Measurements from ENCODE around the gene TREH.

The TREH gene

DNA sequence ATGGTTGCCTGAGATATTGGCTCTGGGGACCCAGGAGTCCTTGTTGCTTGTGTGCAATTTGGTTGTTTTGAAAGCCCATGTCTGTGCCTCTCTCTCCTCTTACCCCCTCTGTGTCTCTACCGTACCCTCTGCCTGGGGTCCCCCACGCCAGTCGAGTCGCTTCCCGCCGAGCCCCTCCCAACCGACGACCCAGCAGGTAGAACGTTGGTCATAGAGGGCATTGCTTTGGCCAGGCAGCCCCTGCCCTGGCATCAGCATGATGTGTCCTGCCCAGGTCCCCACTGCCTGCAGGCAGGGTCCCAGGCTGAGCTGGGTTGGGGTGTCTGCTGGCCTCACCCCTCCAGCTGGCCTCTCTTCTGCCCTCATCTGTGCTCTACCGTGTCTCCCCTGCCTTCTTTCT lies 35.0 kb downstream of the TREH start:
- DNase-seq, result no peak

DNA sequence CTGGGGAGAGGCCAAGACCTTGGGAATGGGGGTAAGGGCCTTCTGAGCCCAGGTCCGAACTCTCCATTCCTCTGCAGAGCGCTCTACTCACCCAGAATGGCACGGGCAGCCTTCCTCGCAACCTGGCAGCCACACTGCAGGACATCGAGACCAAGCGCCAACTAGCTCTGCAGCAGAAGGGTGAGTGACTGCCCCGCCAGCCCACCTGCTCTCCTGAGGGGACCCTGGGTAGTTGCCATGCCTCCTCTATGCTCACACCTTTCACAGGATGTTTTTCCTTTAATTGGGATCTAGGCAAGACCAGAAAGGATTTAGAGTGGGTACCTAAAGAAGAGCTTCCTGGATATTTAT lies 35.5 kb downstream of the TREH start:
- DNase-seq, result no peak

- DNase-seq, result no peak
These were observed 36.1 kb downstream of the TREH start for GRCh38 chr11:118643142-118643994.

DNA sequence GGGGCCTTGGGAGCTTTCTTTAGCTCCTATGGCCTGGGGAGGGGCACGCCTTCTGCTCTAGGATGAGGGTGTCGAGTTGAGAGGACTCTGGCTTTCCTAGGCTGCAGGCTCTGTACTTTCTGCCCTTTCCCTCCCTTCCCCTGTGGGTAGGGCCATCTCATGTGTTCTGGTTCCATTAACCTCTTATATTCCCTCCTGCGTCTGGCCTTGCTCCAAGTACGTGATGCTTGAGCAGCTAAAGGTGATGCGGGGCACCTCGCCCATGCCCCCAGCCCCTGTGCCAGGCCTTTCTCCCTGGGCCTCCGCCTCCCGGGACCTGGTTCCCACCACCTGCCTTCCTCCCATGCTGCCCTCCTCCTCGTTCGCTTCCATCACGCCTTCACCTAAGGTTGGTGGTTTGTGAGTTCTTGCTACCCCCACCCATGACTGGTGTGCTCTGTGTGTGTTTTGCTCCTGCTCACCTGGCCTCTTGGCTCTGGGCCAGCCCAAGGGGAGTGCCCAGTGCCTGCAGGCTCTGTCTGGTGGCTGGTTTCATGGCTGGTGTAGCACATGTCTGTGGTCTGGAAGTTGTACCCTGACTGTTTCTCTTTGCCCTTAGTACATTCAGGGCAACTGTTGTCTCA lies 37.9 kb downstream of the TREH start:
- DNase-seq, result peak; percentile 98

DNA sequence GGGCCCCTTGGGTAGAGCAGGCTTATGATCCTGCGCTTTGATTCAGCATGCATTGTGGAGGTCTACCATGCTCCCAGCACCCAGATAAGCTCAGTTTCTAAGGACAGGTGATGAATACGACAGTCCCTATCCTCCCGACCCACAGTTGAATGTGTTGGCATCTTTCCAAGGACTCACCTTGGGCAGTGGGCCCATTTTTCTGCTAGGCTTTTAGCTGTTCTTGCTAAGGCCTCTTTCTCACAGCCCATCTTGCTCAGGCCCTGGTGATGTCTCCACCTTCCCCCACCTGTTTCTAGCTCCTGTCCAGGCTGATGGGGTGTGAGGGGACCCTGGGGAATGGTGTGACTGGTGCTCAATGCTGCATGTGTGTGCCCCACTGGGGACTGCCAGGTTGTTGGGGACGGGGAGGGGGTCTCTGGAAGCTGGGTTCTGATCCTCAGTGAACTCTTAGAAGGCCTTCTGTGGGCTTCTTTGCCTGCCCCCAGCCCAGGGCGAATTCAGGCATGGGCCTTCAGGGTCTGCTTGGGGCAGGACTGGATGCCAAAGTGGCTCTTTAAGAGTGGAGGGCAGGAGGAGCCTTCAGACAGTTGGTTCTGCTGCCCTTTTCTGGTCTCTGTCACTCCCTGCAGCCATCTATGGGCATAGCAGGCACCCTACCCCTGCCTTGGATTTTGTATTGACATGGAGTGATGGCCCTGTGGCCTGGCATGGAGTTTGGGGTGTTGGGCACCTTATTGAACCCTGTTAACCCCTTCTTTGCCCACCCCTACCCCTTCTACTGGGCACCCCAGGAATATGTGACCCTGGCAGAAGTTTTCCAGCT lies 38.9 kb downstream of the TREH start:
- peak; percentile 34 for DNase-seq

- DNase-seq, result no peak
These were observed 39.6 kb downstream of the TREH start for GRCh38 chr11:118639899-118640298.

DNA sequence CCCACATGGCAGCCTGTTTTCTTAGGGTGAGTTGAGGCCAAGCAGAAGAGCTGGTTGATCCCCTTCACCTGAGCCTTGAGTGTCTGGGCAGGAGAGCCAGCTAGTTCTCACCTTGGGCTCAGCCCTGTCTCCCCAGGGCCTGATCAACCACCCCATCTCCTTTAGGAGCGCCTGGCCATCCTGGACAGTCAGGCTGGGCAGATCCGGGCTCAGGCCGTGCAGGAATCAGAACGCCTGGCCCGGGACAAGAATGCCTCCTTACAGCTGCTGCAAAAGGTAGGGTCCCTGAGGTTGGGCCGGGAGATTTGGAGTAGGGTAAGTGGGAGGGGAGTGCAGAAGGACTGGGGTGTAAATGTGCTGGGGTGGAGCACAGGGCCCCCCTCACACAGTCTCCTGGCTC lies 40.7 kb downstream of the TREH start:
- no peak for DNase-seq

DNA sequence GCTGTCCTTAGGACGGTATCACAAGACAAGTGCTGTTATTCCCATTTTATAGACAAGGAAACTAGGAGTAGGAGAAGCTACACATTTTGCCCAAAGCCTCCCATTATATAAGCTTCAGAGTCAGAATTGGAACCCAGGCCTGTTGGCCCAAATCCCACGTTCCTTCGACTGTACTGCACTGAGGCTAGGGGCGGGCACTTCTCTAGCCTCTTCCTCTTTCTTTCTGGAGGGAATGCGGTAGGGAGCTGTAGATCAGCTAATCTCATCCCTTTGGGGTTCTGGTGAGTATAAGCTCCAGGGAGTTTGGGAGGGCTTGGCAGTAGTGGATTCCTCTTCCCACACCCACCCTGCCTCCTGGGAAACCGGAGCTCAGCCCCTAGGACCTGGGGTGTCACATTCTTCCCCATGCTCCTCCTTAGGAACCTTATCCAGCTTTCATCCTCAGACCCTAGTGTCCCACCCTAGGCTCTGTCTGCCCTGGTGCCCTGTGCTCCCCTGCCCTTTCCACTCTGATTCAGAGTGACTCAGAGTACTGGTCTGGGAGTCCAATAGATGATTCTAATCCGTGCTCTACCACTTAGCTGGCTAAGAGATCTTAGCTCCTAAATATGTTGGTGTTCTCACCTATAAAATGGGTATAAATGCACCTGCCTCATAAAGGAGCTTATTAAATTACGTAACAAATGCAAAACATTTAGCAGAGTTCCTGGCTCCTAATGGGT lies 42.7 kb downstream of the TREH start:
- no peak for DNase-seq

DNA sequence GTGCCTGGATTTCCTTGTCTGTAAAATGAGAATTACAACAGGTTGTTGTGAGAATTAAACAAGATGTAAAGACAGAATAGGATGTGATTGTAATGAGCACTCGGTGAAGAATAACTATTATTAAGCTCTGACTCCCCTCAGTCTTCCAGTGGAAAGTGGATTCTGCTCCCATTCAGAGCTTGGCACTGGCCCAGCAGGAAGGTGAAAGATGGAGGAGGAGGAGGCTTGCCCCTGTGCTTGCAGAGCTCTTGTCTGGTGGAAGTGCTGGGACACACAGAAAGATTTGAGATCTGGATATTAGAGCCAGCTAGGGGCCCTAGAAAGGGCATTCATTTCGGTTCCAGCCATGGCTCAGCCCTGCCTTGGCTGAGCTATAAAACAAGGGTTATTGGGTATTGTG lies 43.8 kb downstream of the TREH start:
- DNase-seq, result peak; percentile 77

DNA sequence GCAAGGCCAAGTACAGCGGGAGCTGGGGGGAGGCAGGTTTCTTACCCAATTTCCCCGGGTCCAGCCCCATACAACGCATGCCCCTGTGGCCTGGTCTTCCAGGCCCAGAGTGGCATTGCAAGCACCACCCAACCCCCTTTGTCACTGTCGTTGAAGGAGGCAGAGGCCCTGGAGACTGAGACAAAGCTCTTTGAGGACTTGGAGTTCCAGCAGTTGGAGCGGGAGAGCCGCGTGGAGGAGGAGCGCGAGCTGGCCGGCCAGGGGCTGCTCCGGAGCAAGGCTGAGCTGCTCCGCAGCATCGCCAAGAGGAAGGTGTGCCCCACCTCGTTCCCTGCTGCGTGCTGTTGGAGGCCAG lies 44.2 kb downstream of the TREH start:
- peak; percentile 53 for DNase-seq

- peak; percentile 92 for DNase-seq
These were observed 44.8 kb downstream of the TREH start for GRCh38 chr11:118634431-118635236.

DNA sequence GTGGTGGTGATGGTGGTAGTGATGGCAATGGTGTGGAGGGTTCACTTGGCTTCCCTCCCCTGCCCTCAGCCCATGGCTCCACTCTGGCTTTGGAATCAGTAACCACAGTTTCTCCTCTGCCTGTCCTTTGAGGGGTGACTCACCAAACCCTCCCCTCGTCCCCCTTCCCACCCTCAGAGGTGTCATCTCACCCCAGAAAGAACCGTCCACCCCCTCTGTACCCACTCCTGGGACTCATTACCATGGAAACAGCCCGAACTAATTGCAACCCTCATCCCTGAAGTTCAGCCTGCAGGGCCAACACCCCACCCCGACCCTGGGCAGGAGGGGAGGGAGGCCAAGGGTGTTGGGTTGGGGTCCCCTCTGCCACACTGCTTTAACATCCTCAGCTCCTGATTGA lies 45.5 kb downstream of the TREH start:
- no peak for DNase-seq

GRCh38 chr11:118633319-118633690 lies 46.1 kb downstream of the TREH start:
- no peak for DNase-seq

DNA sequence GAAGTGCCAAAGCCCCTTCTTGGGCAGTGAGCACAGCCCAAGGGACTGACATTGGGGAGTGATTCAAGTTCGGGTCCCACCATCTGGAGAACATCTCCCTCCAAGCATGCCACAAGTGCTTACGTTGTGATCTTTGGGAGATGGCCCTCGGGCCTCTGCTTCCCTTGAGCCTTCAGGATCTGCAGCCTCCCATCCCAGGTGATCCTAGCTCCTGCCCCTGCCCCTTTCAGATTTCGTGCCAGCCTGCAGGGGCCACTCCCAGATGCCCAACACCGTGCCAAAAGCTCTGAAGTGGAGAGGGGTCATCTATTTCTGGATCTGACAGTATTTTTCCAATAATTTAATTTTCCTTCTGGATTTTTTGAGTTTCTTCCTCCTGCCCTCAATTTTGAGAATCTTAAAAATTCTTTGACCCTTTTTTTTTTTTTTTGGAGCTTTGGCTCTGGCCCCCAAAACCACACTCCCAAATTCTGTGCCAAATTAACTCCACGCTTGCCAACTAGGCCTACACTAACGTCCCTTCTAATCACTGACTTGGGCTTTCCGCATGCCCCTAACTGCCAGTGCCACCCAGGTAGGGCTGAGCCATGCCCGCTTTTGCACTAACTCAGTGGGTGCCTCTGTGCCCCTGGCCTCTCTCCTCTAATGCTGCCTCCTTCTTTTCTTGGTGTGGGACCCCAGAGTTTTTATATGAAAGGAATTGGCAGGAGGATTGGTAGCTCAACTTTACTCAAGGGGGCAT lies 46.7 kb downstream of the TREH start:
- DNase-seq, result no peak

DNA sequence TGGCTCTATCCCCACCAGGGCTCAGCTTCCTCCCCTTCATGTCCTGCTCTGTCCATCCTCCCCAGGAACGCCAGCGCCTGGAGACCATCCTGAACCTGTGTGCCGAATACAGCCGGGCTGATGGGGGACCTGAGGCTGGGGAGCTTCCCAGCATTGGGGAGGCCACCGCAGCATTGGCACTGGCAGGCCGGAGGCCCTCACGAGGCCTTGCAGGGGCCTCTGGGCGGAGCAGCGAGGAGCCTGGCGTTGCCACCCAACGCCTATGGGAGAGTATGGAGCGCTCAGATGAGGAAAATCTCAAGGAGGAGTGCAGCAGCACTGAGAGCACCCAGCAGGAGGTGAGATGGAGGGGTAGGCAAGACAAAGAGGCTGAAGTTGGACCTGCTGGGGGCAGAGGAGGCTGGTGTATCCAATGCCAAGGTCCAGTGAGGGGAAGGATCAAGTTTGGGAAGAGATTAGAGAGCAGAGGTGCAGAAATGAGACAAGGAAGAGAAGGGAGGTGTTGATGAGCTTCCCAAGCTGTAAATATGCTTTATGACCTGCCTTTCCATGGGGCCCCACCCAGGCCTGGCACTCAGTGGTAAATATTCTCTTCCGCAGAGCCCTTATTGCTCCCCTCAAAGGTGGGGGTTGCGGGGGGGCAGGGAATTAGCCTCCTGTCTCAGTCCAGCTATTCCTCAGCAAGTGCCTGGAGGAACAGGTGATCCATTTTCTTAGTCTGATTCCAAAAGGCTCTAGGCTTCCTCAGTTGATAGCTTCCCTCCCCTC lies 48.1 kb downstream of the TREH start:
- no peak for DNase-seq

DNA sequence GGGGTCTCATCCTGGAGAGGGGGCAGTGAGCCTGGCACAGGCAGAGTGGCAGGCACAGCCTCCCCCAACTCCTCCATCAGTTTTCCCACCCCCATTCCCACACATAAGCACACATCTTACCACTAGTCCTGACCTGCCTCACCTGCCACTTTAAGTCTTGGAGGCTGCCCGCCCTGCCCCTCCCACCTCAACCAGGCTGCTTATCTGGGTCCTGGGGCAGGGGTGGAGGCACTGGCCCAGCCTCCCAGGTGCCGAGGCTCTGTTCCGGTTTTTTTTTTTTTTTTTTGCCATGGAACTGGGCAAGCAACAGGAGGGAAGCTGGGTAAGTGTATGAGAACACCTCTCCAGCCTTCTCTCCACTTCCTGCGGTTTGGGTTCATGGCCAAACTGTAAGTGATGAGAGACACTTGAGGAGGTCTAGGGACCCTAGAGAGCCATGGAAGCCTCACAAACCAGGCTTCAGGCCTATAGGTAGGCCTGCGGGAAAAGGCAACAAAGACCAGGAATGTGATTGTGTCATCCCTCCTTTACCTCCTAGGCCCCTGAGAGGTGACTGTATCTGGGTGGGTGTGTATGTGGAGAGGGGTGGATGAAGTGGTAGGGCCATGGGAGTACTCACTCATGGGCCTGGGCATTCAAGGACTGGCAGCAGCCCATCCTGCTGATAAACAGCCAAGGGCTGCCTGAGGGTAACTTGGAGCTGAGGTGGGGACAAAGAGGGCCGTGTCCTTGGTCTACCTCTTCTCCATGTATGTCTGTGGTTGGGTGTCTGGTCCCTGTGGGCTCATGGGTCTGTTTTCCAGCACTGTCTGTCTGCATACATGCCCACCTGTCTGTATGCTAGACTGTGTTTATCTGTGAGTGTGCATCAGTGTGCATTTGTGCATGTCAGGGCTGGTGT lies 49.4 kb downstream of the TREH start:
- peak; percentile 100 for DNase-seq

DNA sequence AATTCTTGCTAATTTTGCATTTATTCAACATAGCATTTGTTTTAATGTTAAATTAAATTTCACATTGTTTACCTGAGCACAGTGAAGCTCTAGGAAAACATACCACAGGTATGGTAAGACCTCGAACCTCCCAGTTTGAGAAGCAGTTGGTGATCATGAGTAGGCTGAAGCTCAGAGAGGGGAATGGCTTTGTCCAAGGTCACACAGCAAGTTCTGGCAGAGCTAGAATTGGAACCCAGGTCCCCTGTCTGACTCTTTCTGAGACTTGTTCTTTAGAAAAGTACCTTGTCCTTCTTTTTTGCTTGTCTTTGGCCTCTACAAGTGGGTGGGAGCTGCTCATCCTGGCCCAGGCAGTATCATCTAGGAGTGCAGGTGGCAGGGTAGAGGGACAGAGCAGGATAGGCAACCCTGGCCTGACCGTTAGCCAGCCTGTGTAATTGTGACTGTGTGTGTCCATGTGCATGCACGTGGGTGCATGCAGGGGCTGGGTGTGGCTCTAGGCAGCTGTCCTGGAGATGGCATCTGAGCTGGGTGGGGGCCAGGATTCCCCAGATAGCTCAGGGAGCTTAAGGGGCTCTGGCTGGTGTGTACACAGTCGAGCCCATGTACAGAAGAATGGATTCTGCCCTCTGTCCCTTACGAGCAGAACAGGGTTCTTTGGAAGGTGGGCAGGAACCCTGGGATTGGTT lies 50.4 kb downstream of the TREH start:
- DNase-seq, result no peak

- DNase-seq, result no peak
These were observed 51.0 kb downstream of the TREH start for GRCh38 chr11:118628432-118628831.

- no peak for DNase-seq
These were observed 51.4 kb downstream of the TREH start for GRCh38 chr11:118628031-118628430.
